GM19328 (cell line): ENCODE measurements around the gene RIC8B.

Source experiments
- ATAC-seq: cut with Tn5 transposase; IDR thresholded peaks from one replicate; pipeline ENCODE4 v1.9.1; 2021; ENCODE audit warnings: mild to moderate bottlenecking, moderate library complexity; ENCODE audit not compliant: unreplicated experiment

Gene RIC8B

GRCh38 chr12:106801167-106801708 is 26.8 kb downstream of the RIC8B start:
- ATAC-seq, result no peak

DNA sequence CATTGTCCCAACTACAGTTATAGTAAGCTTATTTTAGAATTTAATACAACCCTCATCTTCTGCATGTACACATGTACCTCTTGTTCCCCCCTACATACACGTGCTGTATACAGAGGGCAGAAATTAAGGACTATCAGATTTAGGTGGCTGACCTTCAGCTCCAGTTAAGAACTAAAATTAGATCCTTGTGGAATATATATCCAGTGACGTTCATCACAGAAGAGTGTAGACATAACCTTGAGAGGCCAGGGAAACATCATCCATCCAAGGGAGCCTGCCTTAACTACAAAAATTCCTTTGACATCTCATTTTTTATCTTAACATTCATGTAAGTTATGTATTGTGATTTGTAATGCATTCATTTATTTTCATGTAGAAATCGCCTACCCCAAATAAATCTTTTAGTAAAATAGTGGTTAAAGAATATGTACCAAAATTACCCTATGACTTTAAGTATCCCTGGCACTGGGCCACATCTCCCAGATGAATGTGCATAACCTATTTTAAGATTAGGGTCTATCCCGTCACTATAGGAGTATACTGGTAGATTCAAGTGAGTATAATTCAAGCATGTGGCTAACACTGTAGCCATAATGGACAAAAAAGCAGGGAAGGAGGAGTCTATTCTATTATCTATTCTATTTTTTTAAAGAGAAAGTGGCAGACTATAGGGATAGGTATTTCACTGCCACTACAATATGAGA is 27.5 kb downstream of the RIC8B start:
- ATAC-seq, result no peak

DNA sequence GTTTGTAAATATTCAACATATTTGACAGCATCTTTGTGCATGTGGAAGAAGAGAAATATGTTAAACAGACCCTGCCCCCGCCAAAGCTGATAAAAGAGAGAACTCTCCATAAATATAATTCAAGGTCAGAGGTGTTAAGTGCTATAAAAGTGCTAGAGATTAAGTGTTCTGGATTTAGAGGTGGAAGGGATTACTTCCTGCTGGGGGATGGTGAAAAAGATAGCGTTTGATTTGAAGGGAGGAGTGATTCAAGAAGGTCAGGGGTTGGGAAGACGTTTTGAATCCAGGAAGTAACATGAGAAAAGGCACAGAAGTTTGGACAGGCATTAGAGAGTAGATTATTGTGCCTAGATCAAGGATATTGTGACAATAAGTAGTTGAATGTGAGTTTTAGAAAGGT is 30.2 kb downstream of the RIC8B start:
- ATAC-seq, result no peak

DNA sequence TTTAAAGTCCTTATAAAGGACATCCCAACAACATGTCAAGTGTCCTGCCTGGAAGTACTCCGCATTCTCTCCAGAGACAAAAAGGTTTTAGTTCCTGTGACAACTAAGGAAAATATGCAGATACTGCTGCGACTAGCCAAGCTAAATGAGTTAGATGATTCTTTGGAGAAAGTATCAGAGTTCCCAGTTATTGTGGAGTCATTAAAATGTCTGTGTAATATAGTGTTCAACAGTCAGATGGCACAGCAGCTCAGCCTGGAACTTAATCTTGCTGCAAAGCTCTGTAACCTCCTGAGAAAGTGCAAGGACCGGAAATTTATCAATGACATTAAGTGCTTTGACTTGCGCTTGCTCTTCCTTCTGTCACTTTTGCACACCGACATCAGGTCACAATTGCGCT is 40.2 kb downstream of the RIC8B start:
- no peak for ATAC-seq

DNA sequence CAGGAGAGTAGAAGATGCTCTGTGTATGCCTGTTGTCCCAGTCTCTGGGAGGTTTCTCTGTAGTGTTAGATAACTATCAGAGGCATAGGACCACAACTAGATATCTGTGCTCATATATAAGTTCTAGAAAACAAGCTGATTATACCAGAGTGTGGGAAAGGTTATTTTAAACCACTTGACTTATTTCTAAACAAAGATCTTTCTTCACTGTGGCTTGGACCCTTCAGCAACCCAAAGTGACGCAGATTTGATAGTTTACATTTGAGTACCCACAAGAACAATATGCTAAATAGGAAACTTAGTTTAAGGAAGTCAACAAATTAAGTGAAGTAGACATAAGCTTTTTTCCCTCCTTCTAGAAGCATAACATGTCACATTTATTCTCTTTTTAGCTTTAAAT is 41.3 kb downstream of the RIC8B start:
- no peak for ATAC-seq

DNA sequence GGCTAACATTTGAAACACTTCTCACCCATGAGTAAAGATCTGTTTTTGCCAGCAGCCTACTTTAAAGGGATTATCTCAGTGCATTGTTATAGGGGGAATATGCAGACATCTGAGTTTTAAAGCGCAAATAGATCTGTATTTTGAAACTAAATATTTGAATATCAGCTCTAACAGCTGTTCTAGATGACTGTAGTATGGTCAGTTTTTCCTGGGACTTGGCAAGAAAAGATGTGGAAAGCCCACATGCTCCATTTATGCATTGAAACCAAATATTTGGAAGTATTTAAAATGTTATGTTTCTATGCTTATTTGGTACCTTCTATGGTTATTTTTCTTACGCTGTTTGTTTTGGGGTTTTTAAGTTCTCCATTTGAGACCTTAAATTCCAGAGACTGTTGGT is 41.7 kb downstream of the RIC8B start:
- ATAC-seq, result no peak

DNA sequence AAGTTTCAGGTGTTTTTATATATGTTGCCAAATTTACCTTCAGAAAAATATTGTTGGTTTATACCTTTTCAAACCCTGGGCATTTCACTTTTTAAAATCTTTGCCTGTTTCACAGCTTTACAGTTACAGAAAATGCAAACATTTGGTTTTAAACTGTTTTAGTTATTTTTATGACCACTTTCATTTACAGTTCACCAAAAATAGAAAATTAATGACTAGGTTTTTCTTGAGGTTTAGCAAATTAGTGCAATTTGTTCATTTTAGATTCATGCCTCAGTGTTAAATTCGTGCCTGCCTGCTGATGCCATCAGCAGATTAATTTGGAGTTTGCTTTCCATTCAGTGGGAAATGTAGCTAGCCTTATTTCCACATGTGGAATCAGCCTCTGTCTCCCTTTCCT is 45.5 kb downstream of the RIC8B start:
- no peak for ATAC-seq

- no peak for ATAC-seq
Observed at GRCh38 chr12:106831699-106832098, 57.2 kb downstream of the RIC8B start.

DNA sequence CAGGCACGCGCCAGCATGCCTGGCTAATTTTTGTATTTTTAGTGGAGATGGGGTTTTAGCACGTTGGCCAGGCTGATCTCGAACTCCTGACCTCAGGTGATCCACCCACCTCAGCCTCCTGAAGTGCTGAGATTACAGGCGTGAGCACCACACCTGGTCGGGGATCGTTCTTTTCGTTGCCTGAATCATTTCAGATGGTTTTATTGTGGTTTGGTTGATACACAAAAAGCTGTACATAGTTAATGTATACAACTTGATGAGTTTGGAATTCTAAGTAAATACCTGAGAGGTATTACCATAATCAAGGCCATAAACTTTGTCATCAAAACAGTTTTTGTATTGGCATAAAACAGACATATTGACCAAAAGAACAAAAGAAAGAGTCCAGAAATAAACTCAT is 63.3 kb downstream of the RIC8B start:
- ATAC-seq, result no peak

- ATAC-seq, result no peak
Observed at GRCh38 chr12:106839333-106839732, 64.9 kb downstream of the RIC8B start.

- ATAC-seq, result no peak
Observed at GRCh38 chr12:106840243-106840642, 65.8 kb downstream of the RIC8B start.

DNA sequence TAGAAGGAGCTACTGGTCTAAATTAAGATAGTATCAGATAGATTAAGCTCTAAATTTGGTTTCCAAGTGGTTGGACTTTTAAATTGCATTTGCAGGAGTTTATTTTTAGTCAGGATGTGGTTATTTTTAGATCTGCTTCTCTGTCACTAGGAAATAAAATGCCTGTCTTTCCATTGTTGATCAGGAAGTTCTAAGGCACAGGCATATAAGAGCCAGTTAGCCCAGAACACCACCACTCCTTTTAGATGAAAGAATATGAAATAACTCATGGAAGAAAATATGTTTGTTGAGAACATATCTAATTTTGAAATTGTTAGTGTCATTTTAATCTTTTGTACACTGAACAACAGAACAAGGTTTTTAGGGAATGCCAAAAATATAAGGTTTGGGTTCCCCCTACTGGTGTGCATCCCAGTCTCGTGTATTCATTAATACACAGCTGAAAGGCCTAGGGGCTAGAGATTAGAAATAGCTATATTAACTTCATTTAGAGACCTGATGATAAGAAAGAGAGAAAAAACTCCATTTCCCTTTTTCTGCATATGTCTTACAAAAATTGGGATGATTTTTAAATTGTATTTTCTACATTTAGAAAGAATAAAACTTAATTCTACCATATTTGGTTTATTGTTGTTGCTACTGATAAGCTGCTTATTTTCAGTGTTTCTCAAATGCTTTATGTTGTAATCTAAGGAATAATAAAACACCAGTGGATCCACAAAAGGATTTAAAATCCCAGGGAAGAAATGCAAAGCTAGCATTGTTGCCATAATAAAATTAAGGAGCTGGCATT is 67.2 kb downstream of the RIC8B start:
- no peak for ATAC-seq

GRCh38 chr12:106845902-106846301 is 71.4 kb downstream of the RIC8B start:
- ATAC-seq, result no peak

GRCh38 chr12:106847861-106848260 is 73.4 kb downstream of the RIC8B start:
- ATAC-seq, result no peak

DNA sequence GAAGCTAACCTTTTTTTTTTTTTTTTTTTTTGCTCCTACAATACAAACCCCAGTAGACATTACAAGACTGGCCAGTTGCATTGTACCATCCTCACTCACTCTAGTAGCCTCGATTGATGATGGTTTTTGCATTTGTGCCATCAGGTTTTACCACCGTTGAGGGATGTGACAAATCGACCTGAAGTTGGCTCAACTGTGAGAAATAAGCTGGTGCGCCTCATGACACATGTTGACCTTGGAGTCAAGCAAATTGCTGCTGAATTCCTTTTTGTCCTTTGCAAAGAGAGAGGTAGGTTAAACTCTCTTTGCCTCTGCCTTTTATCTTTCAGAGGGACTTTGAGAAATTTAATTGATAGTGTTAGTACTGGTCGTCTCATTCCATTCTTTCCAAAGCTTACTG is 76.8 kb downstream of the RIC8B start:
- ATAC-seq, result no peak

- no peak for ATAC-seq
Observed at GRCh38 chr12:106854723-106855122, 80.2 kb downstream of the RIC8B start.

DNA sequence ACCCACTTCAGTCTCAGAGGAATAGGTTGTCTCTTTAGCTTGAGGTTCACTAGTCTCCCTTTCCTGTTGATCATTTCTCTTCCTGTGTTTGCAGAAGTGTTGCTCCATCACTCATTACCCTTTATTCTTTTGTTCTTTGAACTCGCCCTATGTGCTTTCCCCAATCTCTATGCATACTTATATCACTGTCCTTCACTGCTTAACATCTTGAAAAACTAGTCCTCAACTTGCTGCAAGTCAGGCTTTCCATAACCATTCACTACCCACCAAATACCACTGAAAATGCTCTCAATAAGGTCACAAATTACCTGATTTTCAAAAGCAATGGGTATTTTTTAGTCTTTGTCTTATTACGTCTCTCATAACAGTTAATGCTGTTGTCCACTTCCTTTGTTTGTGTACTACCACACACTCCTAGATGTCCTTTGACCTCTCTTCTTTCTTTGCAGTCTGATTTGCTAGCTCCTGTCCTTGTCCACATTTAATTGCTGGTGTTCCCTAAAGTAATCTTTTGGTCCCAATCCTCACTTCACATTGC is 80.8 kb downstream of the RIC8B start:
- ATAC-seq, result no peak

GRCh38 chr12:106861984-106862916 is 87.8 kb downstream of the RIC8B start:
- no peak for ATAC-seq

DNA sequence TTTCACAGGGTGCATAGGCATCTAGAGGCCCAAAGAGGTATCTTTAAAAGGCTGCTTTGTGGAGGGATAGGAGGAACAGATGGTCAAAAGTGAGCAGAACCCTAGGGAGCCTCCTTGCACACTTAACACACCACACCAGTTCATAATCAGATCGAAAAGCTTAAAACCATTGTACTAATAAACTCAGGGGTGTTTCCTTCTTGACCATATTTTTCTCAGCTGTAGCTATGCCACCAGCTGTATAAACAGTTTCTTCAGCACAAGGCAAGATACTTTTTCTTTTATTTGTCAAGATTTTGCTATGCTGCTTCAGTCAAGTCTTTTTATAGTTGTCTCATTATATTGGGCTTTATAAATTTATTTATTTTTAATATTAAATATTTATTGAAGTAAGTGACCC is 88.7 kb downstream of the RIC8B start:
- no peak for ATAC-seq

GRCh38 chr12:106865683-106866082 is 91.2 kb downstream of the RIC8B start:
- ATAC-seq, result no peak
